Measurements from ENCODE around the gene WDR54. TPM values are rescaled to one million over a fixed set of nuclear protein-coding genes. Genes with fewer than 3 reads are reported as not detected.
"Not testable (repeated sequence)": the region's sequence is repeated elsewhere in the genome, so short reads cannot be mapped to it uniquely, and the experiment has no call there.

WDR54 gene
- total and polyA plus RNA-seq, 4 donors, result 1.7 to 4.2 (median 3.1) TPM

- Histone ChIP-seq H3K9ac (ENCODE audit: low read depth in 1 of 2, low read length in 2 of 2) (peak overlapping the region; percentile 17 to 42), H3K4me1 (ENCODE audit: control insufficient read depth in 4 of 4, insufficient read depth in 4 of 4, low read length in 3 of 4) (peaks cover 3 to 16% (median 13%) of the 10 kb centered on the region in 4 donors), H3K27ac (ENCODE audit: low read depth in 1 of 2, low read length in 2 of 2) (peak overlapping the region; percentile 15 to 82), H3K9me3 (ENCODE audit: control insufficient read depth in 4 of 4, low read length in 3 of 4) (no peaks in the 10 kb centered on the region), H3K36me3 (ENCODE audit: control insufficient read depth in 4 of 4, insufficient read depth in 3 of 4, low read depth in 1 of 4, low read length in 3 of 4) (peaks cover 3 to 19% (median 9%) of the 10 kb centered on the region in 4 donors), H3K27me3 (ENCODE audit: control insufficient read depth in 4 of 4, insufficient read depth in 4 of 4, low read length in 3 of 4) (no peaks in the 10 kb centered on the region), H3K4me3 (ENCODE audit: low read depth in 1 of 3, low read length in 3 of 3) (peak overlapping the region; percentile 85 to 94 (median 91))
- TF ChIP-seq RXRA (IDR thresholded peaks at IDR 0.05), result no peak
- no peak for DNase-seq (ENCODE audit: low spot score)
- WGBS, result 6% methylated on average over 13 of the region's 13 CpGs
Observed at GRCh38 chr2:74464406-74464805, 42.9 kb downstream of the WDR54 start.

GRCh38 chr2:74470742-74471141, 49.2 kb downstream of the WDR54 start:
- not testable (repeated sequence) for H3K9ac ChIP-seq (ENCODE audit: low read depth in 1 of 2, low read length in 2 of 2); H3K9me3 ChIP-seq (ENCODE audit: control insufficient read depth in 4 of 4, low read length in 3 of 4); H3K4me3 ChIP-seq (ENCODE audit: low read depth in 1 of 3, low read length in 3 of 3); H3K27ac ChIP-seq (ENCODE audit: low read depth in 1 of 2, low read length in 2 of 2); DNase-seq (ENCODE audit: low spot score); H3K27me3 ChIP-seq (ENCODE audit: control insufficient read depth in 4 of 4, insufficient read depth in 4 of 4, low read length in 3 of 4)
- WGBS, result 97% methylated on average over 12 of the region's 12 CpGs
- H3K36me3 ChIP-seq (ENCODE audit: control insufficient read depth in 4 of 4, insufficient read depth in 3 of 4, low read depth in 1 of 4, low read length in 3 of 4), result peaks cover 2 to 13% (median 12%) of the 10 kb centered on the region in 4 donors
- H3K4me1 ChIP-seq (ENCODE audit: control insufficient read depth in 4 of 4, insufficient read depth in 4 of 4, low read length in 3 of 4), result peaks cover 8 to 23% (median 19%) of the 10 kb centered on the region in 4 donors

DNA sequence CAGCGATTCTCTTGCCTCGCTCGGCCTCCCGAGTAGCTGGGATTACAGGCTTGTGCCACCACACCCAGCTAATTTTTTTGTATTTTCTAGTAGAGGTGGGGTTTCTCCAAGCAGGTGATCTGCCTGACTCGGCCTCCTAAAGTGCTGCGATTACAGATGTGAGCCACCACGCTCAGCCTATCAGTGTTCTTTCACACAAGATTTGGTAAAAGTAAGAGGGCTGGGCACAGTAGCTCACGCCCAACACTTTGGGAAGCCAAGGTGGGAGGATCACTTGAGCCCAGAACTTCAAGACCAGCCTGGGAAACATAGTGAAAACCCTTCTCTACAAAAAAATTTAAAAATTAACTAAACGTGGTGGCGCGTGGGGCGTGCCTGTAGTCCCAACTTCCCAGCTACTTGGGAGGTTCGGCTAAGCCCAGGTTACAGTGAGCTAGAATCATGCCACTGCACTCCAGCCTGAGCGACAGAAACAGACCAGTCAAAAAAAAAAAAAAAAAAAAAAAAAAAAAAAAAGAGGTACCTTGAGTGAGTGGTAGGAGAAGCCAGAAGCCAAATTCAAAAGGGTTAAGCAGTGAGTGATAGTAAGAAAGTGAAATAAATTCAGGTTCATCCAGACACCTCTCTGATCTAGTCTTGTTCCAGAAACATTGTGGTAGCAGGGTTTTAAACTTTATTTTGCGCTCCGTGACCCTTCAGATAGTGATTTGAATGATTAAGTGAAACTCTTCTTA, 50.0 kb downstream of the WDR54 start:
- Histone ChIP-seq H3K27me3 (ENCODE audit: control insufficient read depth in 4 of 4, insufficient read depth in 4 of 4, low read length in 3 of 4) (no peaks in the 10 kb centered on the region), H3K9me3 (ENCODE audit: control insufficient read depth in 4 of 4, low read length in 3 of 4) (no peaks in the 10 kb centered on the region), H3K9ac (ENCODE audit: low read depth in 1 of 2, low read length in 2 of 2) (peak overlapping the region; percentile 86 to 91), H3K4me3 (ENCODE audit: low read depth in 1 of 3, low read length in 3 of 3) (peak overlapping the region; percentile 65 to 97 (median 87)), H3K27ac (ENCODE audit: low read depth in 1 of 2, low read length in 2 of 2) (peak overlapping the region; percentile 88 to 96), H3K36me3 (ENCODE audit: control insufficient read depth in 4 of 4, insufficient read depth in 3 of 4, low read depth in 1 of 4, low read length in 3 of 4) (peaks cover 2 to 13% (median 12%) of the 10 kb centered on the region in 4 donors), H3K4me1 (ENCODE audit: control insufficient read depth in 4 of 4, insufficient read depth in 4 of 4, low read length in 3 of 4) (peaks cover 8 to 19% (median 16%) of the 10 kb centered on the region in 4 donors)
- no peak for TF ChIP-seq EGR1 (IDR thresholded peaks at IDR 0.05; ENCODE audit: low read depth in 2 of 2)
- no peak for TF ChIP-seq GABPA (IDR thresholded peaks at IDR 0.05 in 1 of 2, conservative IDR thresholded peaks at IDR 0.05 in 1 of 2)
- DNase-seq (ENCODE audit: low spot score), result no peak
- 32% methylated on average over 16 of the region's 16 CpGs for WGBS

DNA sequence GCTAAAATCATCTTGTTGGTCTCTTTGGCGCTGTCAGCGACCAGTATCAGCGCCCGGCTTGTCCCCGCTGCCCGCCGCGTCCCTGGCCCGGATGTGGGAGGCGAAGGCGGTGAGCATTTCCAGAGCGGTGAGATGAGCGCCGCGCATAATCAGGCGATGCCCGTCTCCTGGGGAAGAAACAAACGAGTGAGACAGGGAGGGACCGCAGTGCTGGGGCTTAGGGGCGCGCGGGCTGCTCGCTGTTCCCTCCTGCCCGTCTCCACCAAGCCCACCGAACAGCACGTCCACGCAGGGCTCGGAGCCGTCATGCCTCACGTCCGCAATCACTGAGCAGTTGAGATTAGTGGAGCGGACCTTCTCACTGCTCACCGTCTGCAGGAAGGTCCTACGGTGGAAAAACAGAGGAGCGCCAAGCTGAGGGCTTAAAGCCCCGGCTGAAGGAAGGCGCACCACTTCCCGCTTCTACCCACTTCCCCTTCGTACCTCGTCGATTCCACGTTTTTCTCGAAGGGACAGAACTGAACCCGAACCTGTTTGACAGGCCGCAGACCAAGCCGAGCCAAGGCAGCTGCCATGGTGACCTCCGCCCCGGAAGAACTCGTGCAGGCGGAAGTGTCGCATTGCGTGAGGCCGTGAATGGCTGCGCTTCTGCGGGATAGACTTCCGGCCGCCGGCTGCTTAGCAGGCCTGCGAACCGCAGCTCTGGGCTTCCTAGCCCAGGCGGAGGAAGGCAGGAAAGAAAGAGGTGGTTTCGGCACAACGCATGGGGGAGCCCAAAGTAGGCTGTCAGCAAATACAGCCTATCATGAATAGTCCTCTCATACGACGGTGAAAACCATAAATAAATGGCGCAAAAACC, 50.8 kb downstream of the WDR54 start, which contains the start of gene MRPL53:
MRPL53 (minus strand) TSS at position 595 of the 859 bp plus-strand sequence; CDS start at position 575, 20 bp downstream.
- Histone ChIP-seq H3K27ac (ENCODE audit: low read depth in 1 of 2, low read length in 2 of 2) (peak within 1 kb of the TSS; percentile 88 to 96), H3K36me3 (ENCODE audit: control insufficient read depth in 4 of 4, insufficient read depth in 3 of 4, low read depth in 1 of 4, low read length in 3 of 4) (peaks cover 2 to 13% (median 12%) of the 10 kb centered on the region in 4 donors), H3K9ac (ENCODE audit: low read depth in 1 of 2, low read length in 2 of 2) (peak within 1 kb of the TSS; percentile 86 to 91), H3K27me3 (ENCODE audit: control insufficient read depth in 4 of 4, insufficient read depth in 4 of 4, low read length in 3 of 4) (no peaks in the 10 kb centered on the region), H3K4me3 (ENCODE audit: low read depth in 1 of 3, low read length in 3 of 3) (peak within 1 kb of the TSS; percentile 65 to 97 (median 87)), H3K9me3 (ENCODE audit: control insufficient read depth in 4 of 4, low read length in 3 of 4) (no peaks in the 10 kb centered on the region), H3K4me1 (ENCODE audit: control insufficient read depth in 4 of 4, insufficient read depth in 4 of 4, low read length in 3 of 4) (peaks cover 8 to 25% (median 19%) of the 10 kb centered on the region in 4 donors)
- WGBS, result under 1% methylated on average over 66 of the region's 66 CpGs
- peak; percentile 95 for DNase-seq (ENCODE audit: low spot score)
- TF ChIP-seq, protein P1, sequence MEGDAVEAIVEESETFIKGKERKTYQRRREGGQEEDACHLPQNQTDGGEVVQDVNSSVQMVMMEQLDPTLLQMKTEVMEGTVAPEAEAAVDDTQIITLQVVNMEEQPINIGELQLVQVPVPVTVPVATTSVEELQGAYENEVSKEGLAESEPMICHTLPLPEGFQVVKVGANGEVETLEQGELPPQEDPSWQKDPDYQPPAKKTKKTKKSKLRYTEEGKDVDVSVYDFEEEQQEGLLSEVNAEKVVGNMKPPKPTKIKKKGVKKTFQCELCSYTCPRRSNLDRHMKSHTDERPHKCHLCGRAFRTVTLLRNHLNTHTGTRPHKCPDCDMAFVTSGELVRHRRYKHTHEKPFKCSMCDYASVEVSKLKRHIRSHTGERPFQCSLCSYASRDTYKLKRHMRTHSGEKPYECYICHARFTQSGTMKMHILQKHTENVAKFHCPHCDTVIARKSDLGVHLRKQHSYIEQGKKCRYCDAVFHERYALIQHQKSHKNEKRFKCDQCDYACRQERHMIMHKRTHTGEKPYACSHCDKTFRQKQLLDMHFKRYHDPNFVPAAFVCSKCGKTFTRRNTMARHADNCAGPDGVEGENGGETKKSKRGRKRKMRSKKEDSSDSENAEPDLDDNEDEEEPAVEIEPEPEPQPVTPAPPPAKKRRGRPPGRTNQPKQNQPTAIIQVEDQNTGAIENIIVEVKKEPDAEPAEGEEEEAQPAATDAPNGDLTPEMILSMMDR (IDR thresholded peaks at IDR 0.05; ENCODE audit: low read depth, low read length, missing input control), result no peak
- peak; percentile 48 for TF ChIP-seq TAF1 (conservative IDR thresholded peaks at IDR 0.05)
- peak; percentile 29 to 40 for TF ChIP-seq RXRA (IDR thresholded peaks at IDR 0.05)
- TF ChIP-seq GABPA (IDR thresholded peaks at IDR 0.05 in 1 of 2, conservative IDR thresholded peaks at IDR 0.05 in 1 of 2), result peak; percentile 97 to 99
- TF ChIP-seq YY1 (IDR thresholded peaks at IDR 0.05), result peak; percentile 97
- peak; percentile 46 for TF ChIP-seq SP1 (IDR thresholded peaks at IDR 0.05)
- TF ChIP-seq, protein P2, sequence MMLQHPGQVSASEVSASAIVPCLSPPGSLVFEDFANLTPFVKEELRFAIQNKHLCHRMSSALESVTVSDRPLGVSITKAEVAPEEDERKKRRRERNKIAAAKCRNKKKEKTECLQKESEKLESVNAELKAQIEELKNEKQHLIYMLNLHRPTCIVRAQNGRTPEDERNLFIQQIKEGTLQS (IDR thresholded peaks at IDR 0.05), result no peak
- no peak for TF ChIP-seq EGR1 (IDR thresholded peaks at IDR 0.05; ENCODE audit: low read depth in 2 of 2)
- no peak for TF ChIP-seq FOXA2 (IDR thresholded peaks at IDR 0.05)
- no peak for TF ChIP-seq HNF4A (conservative IDR thresholded peaks at IDR 0.05)
- TF ChIP-seq HNF4G (IDR thresholded peaks at IDR 0.05), result no peak
- TF ChIP-seq JUND (IDR thresholded peaks at IDR 0.05), result no peak
- TF ChIP-seq, protein P3, sequence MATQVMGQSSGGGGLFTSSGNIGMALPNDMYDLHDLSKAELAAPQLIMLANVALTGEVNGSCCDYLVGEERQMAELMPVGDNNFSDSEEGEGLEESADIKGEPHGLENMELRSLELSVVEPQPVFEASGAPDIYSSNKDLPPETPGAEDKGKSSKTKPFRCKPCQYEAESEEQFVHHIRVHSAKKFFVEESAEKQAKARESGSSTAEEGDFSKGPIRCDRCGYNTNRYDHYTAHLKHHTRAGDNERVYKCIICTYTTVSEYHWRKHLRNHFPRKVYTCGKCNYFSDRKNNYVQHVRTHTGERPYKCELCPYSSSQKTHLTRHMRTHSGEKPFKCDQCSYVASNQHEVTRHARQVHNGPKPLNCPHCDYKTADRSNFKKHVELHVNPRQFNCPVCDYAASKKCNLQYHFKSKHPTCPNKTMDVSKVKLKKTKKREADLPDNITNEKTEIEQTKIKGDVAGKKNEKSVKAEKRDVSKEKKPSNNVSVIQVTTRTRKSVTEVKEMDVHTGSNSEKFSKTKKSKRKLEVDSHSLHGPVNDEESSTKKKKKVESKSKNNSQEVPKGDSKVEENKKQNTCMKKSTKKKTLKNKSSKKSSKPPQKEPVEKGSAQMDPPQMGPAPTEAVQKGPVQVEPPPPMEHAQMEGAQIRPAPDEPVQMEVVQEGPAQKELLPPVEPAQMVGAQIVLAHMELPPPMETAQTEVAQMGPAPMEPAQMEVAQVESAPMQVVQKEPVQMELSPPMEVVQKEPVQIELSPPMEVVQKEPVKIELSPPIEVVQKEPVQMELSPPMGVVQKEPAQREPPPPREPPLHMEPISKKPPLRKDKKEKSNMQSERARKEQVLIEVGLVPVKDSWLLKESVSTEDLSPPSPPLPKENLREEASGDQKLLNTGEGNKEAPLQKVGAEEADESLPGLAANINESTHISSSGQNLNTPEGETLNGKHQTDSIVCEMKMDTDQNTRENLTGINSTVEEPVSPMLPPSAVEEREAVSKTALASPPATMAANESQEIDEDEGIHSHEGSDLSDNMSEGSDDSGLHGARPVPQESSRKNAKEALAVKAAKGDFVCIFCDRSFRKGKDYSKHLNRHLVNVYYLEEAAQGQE (IDR thresholded peaks at IDR 0.05), result no peak
- TF ChIP-seq, protein P4, sequence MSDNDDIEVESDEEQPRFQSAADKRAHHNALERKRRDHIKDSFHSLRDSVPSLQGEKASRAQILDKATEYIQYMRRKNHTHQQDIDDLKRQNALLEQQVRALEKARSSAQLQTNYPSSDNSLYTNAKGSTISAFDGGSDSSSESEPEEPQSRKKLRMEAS (IDR thresholded peaks at IDR 0.05), result peak; percentile 55

Data from liver (tissue), 9 donors.